SH-SY5Y (cell line): ENCODE data around the gene ZDHHC11B.

ENCODE experiments used
- GATA2 ChIP-seq: IDR thresholded peaks from 2 replicates; pipeline ENCODE4 v1.6.1; 2011; ENCODE audit warnings: mild to moderate bottlenecking, low read depth, low read length
- GATA3 ChIP-seq: IDR thresholded peaks from 2 replicates; pipeline ENCODE4 v1.6.1; 2011; ENCODE audit warnings: low read depth, mild to moderate bottlenecking, low read length, moderate library complexity

- TF ChIP-seq GATA2 (no peak), GATA3 (no peak)
Observed at GRCh38 chr5:662751-663435, 121.6 kb downstream of the ZDHHC11B start.
